Trophoblast cell (in vitro differentiated cells and primary cell): ENCODE measurements around the gene CST1.
"Not testable (repeated sequence)": the region's sequence is repeated elsewhere in the genome, so short reads cannot be mapped to it uniquely, and the experiment has no call there.

Experiments used
- DNase-seq, 2 donors: peaks; one replicate each; pipeline ENCODE4 v3.0.0-alpha.2; 2016
- H2AFZ ChIP-seq: 2 replicates; pipeline ENCODE4 v1.6.1; 2013; ENCODE audit warnings: low read length, moderate library complexity, mild to moderate bottlenecking; ENCODE audit not compliant: insufficient read depth, poor library complexity
- H2AK5ac ChIP-seq: 2 replicates; pipeline ENCODE4 v1.6.1; 2013; ENCODE audit warnings: mild to moderate bottlenecking, low read length
- H2BK120ac ChIP-seq: 2 replicates; pipeline ENCODE4 v1.6.1; 2013; ENCODE audit warnings: low read length, mild to moderate bottlenecking, moderate library complexity; ENCODE audit not compliant: insufficient read depth, poor library complexity
- H2BK12ac ChIP-seq: 2 replicates; pipeline ENCODE4 v1.6.1; 2013; ENCODE audit warnings: mild to moderate bottlenecking, low read length, moderate library complexity
- H2BK5ac ChIP-seq: 2 replicates; pipeline ENCODE4 v1.6.1; 2013; ENCODE audit warnings: low read length, low read depth, moderate library complexity, mild to moderate bottlenecking; ENCODE audit not compliant: poor library complexity
- H3K14ac ChIP-seq: 2 replicates; pipeline ENCODE4 v1.6.1; 2013; ENCODE audit warnings: mild to moderate bottlenecking, low read length
- H3K18ac ChIP-seq: 2 replicates; pipeline ENCODE4 v1.6.1; 2013; ENCODE audit warnings: mild to moderate bottlenecking, low read length
- H3K23ac ChIP-seq: 2 replicates; pipeline ENCODE4 v1.6.1; 2013; ENCODE audit warnings: low read length
- H3K27ac ChIP-seq: 2 replicates; pipeline ENCODE4 v1.5.1; 2013; ENCODE audit warnings: low read depth, mild to moderate bottlenecking, inconsistent platforms, low read length, moderate library complexity
- H3K27me3 ChIP-seq: 2 replicates; pipeline ENCODE4 v1.6.1; 2013; ENCODE audit warnings: inconsistent platforms, mild to moderate bottlenecking, low read length, moderate library complexity; ENCODE audit not compliant: insufficient read depth
- H3K36me3 ChIP-seq, 2 experiments: 1 replicate in 1 of 2; 2 replicates in 1 of 2; pipeline ENCODE4 v1.6.1; 2013; ENCODE audit warnings: low read length in 2 of 2, mild to moderate bottlenecking in 2 of 2, moderate library complexity in 1 of 2; ENCODE audit not compliant: insufficient read depth in 2 of 2, control insufficient read depth in 1 of 2
- H3K4ac ChIP-seq: 2 replicates; pipeline ENCODE4 v1.6.1; 2013; ENCODE audit warnings: low read depth, mild to moderate bottlenecking, low read length, moderate library complexity
- H3K4me1 ChIP-seq, 2 experiments: 1 replicate in 1 of 2; 2 replicates in 1 of 2; pipeline ENCODE4 v1.6.1; 2013; ENCODE audit warnings: low read length in 2 of 2, mild to moderate bottlenecking in 2 of 2, moderate library complexity in 1 of 2; ENCODE audit not compliant: insufficient read depth in 2 of 2, control insufficient read depth in 1 of 2
- H3K4me2 ChIP-seq: 2 replicates; pipeline ENCODE4 v1.6.1; 2013; ENCODE audit warnings: inconsistent platforms, mild to moderate bottlenecking, low read length, moderate library complexity
- H3K4me3 ChIP-seq: 2 replicates; pipeline ENCODE4 v1.5.1; 2013; ENCODE audit warnings: mild to moderate bottlenecking, low read depth, low read length, inconsistent platforms
- H3K79me1 ChIP-seq: one replicate; pipeline ENCODE4 v1.6.1; 2013; ENCODE audit warnings: low read length
- H3K79me2 ChIP-seq: 2 replicates; pipeline ENCODE4 v1.6.1; 2013; ENCODE audit warnings: low read length, mild to moderate bottlenecking; ENCODE audit not compliant: control insufficient read depth, insufficient read depth, poor library complexity
- H3K9ac ChIP-seq: 2 replicates; pipeline ENCODE4 v1.6.1; 2013; ENCODE audit warnings: mild to moderate bottlenecking, low read length
- H3K9me3 ChIP-seq: 2 replicates; pipeline ENCODE4 v1.6.1; 2013; ENCODE audit warnings: low read depth, mild to moderate bottlenecking, control low read depth, inconsistent platforms, low read length; ENCODE audit not compliant: insufficient read depth
- H4K12ac ChIP-seq: 2 replicates; pipeline ENCODE4 v1.6.1; 2013; ENCODE audit warnings: low read depth, mild to moderate bottlenecking, low read length, moderate library complexity
- H4K8ac ChIP-seq: 2 replicates; pipeline ENCODE4 v1.6.1; 2013; ENCODE audit warnings: low read depth, mild to moderate bottlenecking, low read length, moderate library complexity
- H4K91ac ChIP-seq: one replicate; pipeline ENCODE4 v1.6.1; 2013; ENCODE audit warnings: low read depth, mild to moderate bottlenecking, low read length, moderate library complexity
- WGBS: extraction: QIAGEN DNeasy Blood & Tissue Kit; methylation state at CpG from one replicate; pipeline ENCODE4 v1.1.7; 2013; ENCODE audit warnings: missing lambda C conversion rate; ENCODE audit not compliant: insufficient read length, insufficient coverage; ENCODE audit errors: extremely low coverage; 5-methylcytosine and 5-hydroxymethylcytosine counted together

Gene CST1

GRCh38 chr20:23773127-23773526 lies 22.4 kb upstream of the CST1 start:
- no CpG with 5 or more reads among the region's 8 CpGs for WGBS
- Histone ChIP-seq H3K79me2 (no peaks in the 10 kb centered on the region), H4K12ac (no peak overlapping the region), H3K27me3 (no peaks in the 10 kb centered on the region), H4K91ac (no peak overlapping the region), H3K36me3 (no peaks in the 10 kb centered on the region), H3K4ac (no peak overlapping the region), H2AFZ (no peak overlapping the region), H2AK5ac (no peak overlapping the region), H3K9me3 (no peaks in the 10 kb centered on the region), H3K18ac (no peak overlapping the region), H3K23ac (no peak overlapping the region), H2BK5ac (no peak overlapping the region), H3K4me1 (no peaks in the 10 kb centered on the region), H2BK120ac (no peak overlapping the region), H3K4me3 (no peak overlapping the region), H3K79me1 (no peaks in the 10 kb centered on the region), H2BK12ac (no peak overlapping the region), H3K27ac (no peak overlapping the region), H3K14ac (no peak overlapping the region), H3K9ac (no peak overlapping the region), H3K4me2 (no peak overlapping the region), H4K8ac (no peak overlapping the region)
- no peak for DNase-seq

- H2AFZ ChIP-seq = no peak overlapping the region
- no peak overlapping the region for H3K4me3 ChIP-seq
- H3K4me2 ChIP-seq = no peak overlapping the region
- no peak overlapping the region for H2BK5ac ChIP-seq
- H3K27me3 ChIP-seq = no peaks in the 10 kb centered on the region
- no peaks in the 10 kb centered on the region for H3K4me1 ChIP-seq
- H3K18ac ChIP-seq = no peak overlapping the region
- no peak overlapping the region for H2BK120ac ChIP-seq
- H4K8ac ChIP-seq = no peak overlapping the region
- H2AK5ac ChIP-seq = no peak overlapping the region
- no peak for DNase-seq
- H3K79me1 ChIP-seq = no peaks in the 10 kb centered on the region
- H2BK12ac ChIP-seq = no peak overlapping the region
- H3K79me2 ChIP-seq = no peaks in the 10 kb centered on the region
- no peaks in the 10 kb centered on the region for H3K9me3 ChIP-seq
- H3K36me3 ChIP-seq = no peaks in the 10 kb centered on the region
- H3K14ac ChIP-seq = no peak overlapping the region
- no peak overlapping the region for H4K12ac ChIP-seq
- H4K91ac ChIP-seq = no peak overlapping the region
- H3K4ac ChIP-seq = no peak overlapping the region
- H3K9ac ChIP-seq = no peak overlapping the region
- no peak overlapping the region for H3K27ac ChIP-seq
- H3K23ac ChIP-seq = no peak overlapping the region
- no CpG with 5 or more reads among the region's 3 CpGs for WGBS
Observed at GRCh38 chr20:23772074-23772473, 21.3 kb upstream of the CST1 start.

- Histone ChIP-seq H4K12ac (no peak overlapping the region), H3K9ac (no peak overlapping the region), H3K27me3 (no peaks in the 10 kb centered on the region), H3K27ac (no peak overlapping the region), H3K4ac (no peak overlapping the region), H3K4me2 (no peak overlapping the region), H3K14ac (no peak overlapping the region), H3K36me3 (no peaks in the 10 kb centered on the region), H3K9me3 (peaks cover 1% of the 10 kb centered on the region), H3K18ac (no peak overlapping the region), H3K4me3 (no peak overlapping the region), H4K91ac (no peak overlapping the region), H3K4me1 (no peaks in the 10 kb centered on the region), H3K79me2 (no peaks in the 10 kb centered on the region), H3K79me1 (no peaks in the 10 kb centered on the region), H2BK12ac (no peak overlapping the region), H4K8ac (no peak overlapping the region), H3K23ac (no peak overlapping the region), H2BK120ac (no peak overlapping the region), H2AK5ac (no peak overlapping the region), H2BK5ac (no peak overlapping the region), H2AFZ (no peak overlapping the region)
- whole genome bisulfite sequencing = no CpG with 5 or more reads among the region's 2 CpGs
- DNase-seq = no peak
Observed at GRCh38 chr20:23770384-23770783, 19.6 kb upstream of the CST1 start.

- not testable (repeated sequence) for H3K18ac ChIP-seq, H3K4me3 ChIP-seq, H3K36me3 ChIP-seq, H4K8ac ChIP-seq, H3K27me3 ChIP-seq, H4K91ac ChIP-seq, H3K4ac ChIP-seq, H2BK5ac ChIP-seq, H2AK5ac ChIP-seq, H3K23ac ChIP-seq, H2BK12ac ChIP-seq, H4K12ac ChIP-seq, H3K4me1 ChIP-seq, H3K79me2 ChIP-seq, H2AFZ ChIP-seq, H3K4me2 ChIP-seq, H3K9me3 ChIP-seq, H3K9ac ChIP-seq, H3K14ac ChIP-seq, H3K79me1 ChIP-seq, H2BK120ac ChIP-seq, DNase-seq, H3K27ac ChIP-seq
Observed at GRCh38 chr20:23768520-23768919, 17.8 kb upstream of the CST1 start.

- Histone ChIP-seq H3K79me2 (no peaks in the 10 kb centered on the region), H2AK5ac (no peak overlapping the region), H4K91ac (no peak overlapping the region), H3K14ac (no peak overlapping the region), H3K23ac (no peak overlapping the region), H3K36me3 (no peaks in the 10 kb centered on the region), H3K79me1 (no peaks in the 10 kb centered on the region), H3K4me3 (no peak overlapping the region), H3K4ac (no peak overlapping the region), H2BK120ac (no peak overlapping the region), H2AFZ (no peak overlapping the region), H3K9ac (no peak overlapping the region), H3K27me3 (no peaks in the 10 kb centered on the region), H3K4me2 (no peak overlapping the region), H3K9me3 (peaks cover 1% of the 10 kb centered on the region), H4K12ac (no peak overlapping the region), H3K27ac (no peak overlapping the region), H2BK5ac (no peak overlapping the region), H3K18ac (no peak overlapping the region), H3K4me1 (no peaks in the 10 kb centered on the region), H2BK12ac (no peak overlapping the region), H4K8ac (no peak overlapping the region)
- WGBS = no CpG with 5 or more reads among the region's 1 CpG
- DNase-seq = no peak
Observed at GRCh38 chr20:23766531-23766930, 15.8 kb upstream of the CST1 start.
